ENCODE results near the gene OR5AN1.
A peak's percentile ranks its signal among the peaks of the same experiment; 100 is the strongest.
"Not testable (repeated sequence)": the region's sequence is repeated elsewhere in the genome, so short reads cannot be mapped to it uniquely, and the experiment has no call there.

OR5AN1 gene, protein sequence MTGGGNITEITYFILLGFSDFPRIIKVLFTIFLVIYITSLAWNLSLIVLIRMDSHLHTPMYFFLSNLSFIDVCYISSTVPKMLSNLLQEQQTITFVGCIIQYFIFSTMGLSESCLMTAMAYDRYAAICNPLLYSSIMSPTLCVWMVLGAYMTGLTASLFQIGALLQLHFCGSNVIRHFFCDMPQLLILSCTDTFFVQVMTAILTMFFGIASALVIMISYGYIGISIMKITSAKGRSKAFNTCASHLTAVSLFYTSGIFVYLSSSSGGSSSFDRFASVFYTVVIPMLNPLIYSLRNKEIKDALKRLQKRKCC

DNA sequence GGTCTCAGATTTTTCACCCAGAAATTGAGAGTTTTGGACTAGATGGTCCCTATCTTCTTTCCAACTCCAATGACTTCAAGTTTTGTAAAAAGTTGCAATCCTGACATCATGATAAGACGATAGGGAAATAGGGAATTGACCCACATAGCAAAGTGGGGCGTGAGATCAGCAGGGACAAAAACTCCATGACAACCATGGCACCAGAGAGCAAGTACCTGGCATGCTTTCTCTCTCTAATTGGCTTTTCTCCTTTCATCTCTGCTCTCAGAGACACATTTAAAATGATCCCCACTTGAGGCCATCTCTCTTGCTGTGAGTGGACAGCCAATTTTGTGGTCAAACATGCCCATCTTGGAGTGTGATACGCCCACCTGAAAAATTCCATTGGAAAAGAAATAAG is at the start of gene OR5AN1:
Gene OR5AN1, plus strand, starts transcription at position 301 of the 400 bp plus-strand sequence. CDS start 5,564 bp downstream, outside the sequence.
- FAIRE-seq (no peak), DNase-seq (ENCODE audit: insufficient read length, low spot score) (no peak)

DNA sequence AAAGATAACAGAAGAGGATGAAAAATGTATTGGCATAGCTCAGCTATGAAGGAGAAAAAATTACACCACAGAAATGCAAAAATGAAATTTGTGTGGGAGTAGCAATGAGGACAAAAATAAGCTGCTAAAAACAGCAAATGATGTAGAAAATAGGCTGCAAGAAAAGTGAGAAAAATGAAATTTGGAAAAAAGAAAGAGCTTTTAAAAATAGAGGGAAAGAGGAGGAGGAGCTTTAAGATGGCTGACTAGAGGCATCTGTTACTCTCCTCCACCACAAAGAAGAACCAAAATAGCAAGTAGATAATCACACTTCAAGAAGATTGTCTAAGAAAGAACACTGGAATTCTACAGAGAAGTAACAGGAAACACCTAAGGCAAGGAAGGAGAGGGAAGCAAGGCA is 23.7 kb upstream of the OR5AN1 start:
- peak; percentile 4 for FAIRE-seq
- DNase-seq (ENCODE audit: insufficient read length, low spot score) = no peak

DNA sequence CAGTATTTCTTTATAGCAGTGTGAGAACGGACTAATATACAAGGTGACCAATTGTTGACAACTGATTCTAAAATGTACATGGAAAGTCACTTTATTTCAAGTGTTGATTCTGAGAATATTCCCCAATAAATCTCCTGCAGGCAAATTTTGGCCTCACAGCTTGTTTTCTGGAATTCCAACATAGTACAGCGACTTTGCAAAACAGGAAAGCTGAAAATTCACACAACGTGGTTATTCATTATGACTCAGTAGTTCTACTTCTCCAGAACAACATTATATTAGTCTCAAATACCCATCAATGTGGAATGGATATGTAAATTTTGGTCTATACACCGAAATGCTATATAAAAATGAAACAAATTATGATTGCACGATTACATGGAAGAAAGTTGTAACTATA is 22.5 kb upstream of the OR5AN1 start:
- no peak for DNase-seq (ENCODE audit: insufficient read length, low spot score)
- FAIRE-seq = no peak

DNA sequence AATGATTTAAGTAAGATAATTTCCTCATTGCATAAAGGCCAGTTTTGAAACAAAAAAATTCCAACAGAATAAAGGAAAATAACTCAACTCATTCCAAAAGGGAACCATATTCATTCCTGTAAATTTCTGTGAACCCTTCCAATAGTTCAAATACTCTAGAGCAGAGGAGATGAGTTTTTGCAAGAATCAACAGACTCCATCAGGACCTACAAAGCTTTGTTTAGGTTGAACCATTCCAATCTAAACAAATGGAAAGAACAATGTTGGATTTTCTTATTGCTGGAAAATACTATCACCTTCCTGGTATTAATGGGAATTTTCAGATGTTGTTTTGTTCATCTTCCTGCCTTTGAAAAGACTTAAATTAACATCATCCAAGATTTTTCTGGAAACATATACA is 21.8 kb upstream of the OR5AN1 start:
- FAIRE-seq (no peak), DNase-seq (ENCODE audit: insufficient read length, low spot score) (no peak)

DNA sequence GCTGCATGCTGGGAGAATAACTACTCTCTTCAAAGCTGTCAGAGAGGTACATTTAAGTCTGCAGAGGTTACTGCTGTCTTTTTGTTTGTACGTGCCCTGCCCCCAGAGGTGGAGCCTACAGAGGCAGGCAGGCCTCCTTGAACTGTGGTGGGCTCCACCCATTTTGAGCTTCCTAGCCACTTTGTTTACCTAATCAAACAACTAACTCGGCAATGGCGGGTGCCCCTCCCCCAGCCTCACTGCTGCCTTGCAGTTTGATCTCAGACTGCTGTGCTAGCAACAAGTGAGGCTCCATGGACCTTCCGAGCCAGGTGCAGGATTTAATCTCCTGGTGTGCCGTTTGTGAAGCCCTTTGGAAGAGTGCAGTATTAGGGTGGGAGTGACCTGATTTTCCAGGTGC is 9.0 kb upstream of the OR5AN1 start:
- not testable (repeated sequence) for DNase-seq (ENCODE audit: insufficient read length, low spot score); FAIRE-seq

DNA sequence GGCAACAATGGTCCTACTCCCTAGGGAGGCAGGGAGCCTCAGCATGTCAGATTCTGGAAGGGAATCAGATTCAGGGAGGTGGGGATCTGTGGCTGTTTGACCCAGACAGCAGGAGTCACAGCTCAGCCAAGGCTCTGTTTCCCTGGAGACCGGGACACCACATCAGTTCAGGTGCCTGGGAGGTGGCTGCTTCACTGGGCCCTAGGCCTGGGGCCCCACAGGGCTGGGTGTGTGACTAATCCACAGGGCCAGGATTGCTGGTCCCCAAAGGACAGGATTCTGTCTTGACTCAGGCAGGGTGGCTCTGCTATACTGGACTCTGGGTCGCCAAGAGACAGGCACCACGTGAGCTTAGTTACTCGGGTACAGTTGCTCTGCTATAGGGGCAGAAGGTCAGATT is 3.5 kb upstream of the OR5AN1 start:
- no peak for FAIRE-seq

DNA sequence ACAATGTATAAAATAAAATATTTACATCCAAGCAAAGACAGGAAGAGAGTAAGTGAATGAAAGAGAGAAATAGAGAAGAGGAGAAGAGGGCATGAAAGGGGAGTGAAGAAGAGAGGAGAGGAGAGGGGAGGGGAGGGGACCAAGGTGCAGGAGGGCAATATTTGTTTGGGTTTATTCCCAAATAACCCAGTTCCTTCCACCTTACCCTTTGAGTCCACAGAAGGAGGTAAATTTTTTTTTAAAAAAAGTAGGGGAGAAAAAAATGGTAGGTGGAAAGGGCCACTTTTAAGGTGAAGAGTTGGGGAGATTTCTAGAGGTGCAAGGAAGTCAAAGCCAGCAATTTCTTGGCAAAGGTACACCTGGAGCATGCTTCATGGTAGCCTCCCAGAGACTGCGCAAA is 2.1 kb upstream of the OR5AN1 start:
- FAIRE-seq (no peak), DNase-seq (ENCODE audit: insufficient read length, low spot score) (no peak)

More for the DNA sequence above, 3.5 kb upstream of the OR5AN1 start:
- no peak for DNase-seq (ENCODE audit: insufficient read length, low spot score)

DNA sequence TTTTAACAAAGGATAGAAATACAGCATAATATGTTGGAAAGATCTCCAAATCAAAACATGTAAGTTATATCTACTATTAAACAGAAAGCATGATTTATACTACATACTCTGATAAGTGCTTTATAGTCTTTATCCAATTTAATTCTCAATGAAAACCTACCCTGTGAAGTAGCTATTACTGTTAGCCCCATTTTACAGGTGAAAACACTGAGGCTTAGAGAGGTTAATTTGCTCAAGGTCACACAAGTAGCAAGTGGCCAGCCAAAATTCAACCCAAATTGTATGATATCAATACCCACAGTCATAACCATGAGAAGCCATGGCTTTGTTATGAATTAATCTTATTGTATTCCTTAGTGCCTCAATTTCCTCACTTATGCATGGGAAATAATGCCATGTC is 675 bp upstream of the OR5AN1 start:
- DNase-seq (ENCODE audit: insufficient read length, low spot score) = no peak
- FAIRE-seq = no peak

DNA sequence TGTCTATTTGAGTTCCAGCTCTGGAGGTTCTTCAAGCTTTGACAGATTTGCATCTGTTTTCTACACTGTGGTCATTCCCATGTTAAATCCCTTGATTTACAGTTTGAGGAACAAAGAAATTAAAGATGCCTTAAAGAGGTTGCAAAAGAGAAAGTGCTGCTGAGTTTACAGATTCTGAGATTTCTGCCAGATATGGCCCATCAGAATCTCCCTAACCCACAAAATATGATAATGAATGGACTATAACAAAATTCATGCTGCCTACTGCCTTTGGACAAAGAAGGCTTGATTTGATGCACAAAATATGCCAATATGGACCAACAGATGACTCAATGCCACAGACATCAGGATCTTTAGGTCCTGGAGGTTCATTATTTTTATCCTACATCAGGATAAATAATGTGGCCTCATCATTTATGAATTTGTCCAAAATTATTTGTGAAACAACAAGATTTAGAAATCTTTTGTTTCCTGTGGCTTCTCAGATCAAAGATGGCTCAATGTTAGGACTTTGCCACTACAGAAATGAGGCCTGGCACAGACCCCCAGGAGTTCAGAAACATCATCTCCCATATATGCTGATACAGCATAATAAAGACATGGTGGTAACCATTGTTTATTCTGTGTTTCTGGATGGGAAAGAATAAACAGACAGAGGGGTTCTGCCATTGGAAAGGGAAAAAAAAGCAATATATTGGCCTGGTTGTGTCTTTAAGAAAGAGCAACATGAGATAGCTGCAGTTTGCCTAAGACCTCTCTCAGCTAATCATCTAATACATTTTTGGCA is 6.7 kb downstream of the OR5AN1 start:
- DNase-seq (ENCODE audit: insufficient read length, low spot score) (no peak), FAIRE-seq (no peak)

DNA sequence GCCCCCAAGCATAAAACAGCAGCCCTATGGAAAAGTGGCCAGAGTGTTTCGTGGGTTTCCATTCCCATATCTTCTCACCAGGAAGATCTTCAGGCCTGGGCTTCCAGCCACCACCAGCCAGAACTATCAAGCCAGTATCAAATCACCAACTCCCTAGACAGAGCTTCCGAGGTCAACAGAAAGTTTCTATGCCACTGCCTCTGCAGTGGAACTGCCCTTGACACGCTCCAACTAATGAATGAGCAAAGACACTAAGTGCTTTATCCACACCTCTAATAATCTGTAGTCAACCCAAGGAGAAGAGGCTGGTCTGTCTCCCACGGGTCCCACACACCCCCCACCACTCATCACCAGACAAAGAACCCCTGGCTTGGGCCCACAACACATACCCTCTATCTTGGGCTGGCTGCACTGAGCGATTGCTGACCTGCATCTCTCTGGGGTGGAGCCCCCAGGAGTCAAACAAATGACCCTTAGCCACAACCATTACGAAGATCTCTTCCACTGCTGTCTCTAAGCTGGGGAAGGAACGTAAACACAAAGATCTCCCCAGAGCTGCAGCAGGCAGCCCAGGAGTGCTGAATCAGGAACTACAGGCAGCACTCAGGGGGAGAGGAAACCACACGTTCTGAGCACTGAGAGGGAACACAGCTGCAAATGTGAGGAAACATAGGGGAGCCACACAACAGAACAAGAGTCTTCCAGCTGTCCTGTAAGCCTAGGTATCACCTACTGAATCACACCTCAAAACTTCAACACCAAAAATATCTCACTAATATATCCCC is 9.7 kb downstream of the OR5AN1 start:
- DNase-seq (ENCODE audit: insufficient read length, low spot score) (no peak), FAIRE-seq (no peak)

DNA sequence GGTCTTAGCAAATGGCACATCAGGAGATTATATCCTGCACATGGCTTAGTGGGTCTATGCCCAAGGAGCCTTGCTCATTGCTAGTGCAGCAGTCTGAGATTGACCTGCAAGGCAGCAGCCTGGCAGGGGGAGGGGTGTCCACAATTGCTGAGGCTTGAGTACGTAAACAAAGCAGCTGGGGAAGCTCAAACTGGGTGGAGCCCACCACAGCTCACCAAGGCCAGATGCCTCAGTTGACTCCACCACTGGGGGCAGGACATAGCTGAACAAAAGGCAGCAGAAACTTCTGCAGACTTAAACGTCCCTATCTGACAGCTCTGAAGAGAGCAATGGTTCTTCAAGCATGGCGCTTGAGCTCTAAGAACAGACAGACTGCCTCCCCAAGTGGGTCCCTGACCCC is 13.6 kb downstream of the OR5AN1 start:
- not testable (repeated sequence) for DNase-seq (ENCODE audit: insufficient read length, low spot score); FAIRE-seq

DNA sequence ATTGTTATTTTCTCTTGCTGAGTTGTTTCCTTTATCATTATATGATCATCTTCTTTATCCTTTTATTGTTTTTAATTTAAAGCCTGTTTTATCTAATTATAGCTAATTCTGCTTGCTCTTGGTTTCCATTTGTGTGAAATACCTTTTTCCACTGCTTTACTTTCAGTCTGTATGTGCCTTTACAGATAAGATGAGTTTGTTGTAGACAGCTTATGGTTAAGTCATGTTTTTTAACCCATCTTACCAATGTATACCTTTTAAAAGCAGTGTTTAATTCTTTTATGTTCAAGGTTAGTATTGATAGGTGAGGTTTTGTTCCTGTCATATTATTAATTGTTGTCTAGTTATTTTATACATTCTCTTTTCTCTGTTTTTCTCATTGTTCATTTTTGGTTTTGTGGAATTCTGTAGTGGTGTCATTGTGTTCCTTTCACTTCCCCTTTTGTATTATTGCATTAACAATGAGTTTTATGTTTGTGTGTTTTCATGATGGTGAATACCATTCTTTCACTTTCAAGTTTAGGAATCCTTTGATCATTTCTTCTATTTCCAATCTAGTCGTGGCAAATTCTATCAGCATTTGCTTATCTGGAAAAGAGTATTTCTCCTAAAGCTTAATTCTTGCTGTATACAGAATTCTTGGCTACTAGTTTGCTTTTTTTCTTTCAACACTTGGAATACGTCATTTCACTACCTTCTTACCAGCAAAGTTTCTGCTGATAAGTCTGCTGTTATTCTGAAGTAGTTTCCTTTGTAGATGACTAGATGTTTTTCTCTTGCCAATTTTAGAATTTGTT is 21.8 kb downstream of the OR5AN1 start:
- DNase-seq (ENCODE audit: insufficient read length, low spot score) (no peak), FAIRE-seq (peak; percentile 89)

DNA sequence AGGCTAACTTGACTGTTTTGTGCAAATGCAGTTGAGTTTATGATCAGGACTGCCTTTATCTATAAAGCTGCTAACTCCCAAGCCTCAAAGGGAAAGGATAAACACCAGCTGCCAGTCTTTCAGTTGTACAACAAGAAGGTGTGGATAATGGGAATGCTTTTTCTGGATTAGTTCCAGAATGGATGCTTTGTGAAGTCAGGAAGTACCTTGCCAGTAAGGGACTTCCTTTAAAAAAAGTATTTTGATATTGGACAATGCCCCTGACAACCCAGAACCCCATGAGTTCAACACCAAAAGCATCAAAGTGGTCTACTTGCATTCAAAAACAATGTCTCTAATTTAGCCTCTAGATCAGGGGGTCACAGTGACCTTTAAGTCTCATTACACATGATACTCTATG is 35.5 kb downstream of the OR5AN1 start:
- no peak for DNase-seq (ENCODE audit: insufficient read length, low spot score)
- no peak for FAIRE-seq

DNA sequence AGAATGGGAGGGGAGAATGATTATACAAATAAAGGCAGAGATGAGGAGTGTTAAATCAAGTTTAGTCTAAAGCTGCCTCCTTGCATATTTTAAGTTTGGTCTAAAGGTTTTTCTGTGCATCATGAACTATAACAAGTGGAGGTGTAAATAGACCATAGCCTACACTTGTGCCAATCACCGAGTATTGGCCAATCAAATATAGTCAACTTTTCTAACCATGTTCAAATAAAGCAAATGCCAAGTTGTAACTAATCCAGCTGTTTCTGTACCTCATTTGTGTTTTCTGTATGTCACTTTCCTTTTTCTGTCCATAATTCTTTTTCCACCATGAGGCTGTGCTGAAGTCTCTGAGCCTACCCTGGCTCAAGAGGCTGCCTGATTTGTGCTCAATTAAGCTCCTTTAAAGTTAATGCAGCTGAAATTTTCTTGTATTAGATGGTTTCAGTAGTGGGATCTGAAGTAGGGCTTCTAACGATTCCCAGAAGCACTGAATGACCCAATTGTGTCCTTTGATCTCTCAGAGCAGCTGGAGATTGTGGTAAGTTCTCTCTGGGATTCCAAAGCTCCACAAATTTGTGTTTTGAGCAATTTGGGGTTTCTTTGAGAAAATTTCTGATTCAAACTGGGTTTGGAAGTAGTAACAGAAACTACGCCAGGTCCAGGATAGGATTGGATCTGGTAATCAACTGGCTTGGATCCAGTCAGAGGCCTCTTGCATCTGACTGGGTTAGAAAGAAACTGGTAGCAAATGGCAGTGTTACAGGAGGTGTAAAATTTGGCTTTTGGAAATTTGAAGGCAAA is 42.0 kb downstream of the OR5AN1 start:
- no peak for DNase-seq (ENCODE audit: insufficient read length, low spot score)

DNA sequence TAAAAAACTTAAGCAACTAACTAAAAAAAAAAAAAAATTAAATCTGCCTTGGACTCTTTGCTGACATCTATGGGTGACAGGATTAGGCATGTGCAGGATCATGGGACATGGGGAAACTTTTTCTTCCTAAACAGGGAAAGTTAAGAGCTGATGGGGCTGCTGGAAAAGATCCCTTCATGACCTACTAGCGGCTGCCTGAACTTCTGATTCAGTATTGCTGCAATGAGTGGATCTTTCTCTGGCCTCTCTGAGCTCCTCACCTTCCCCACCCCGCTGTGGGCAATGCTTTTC is 42.5 kb downstream of the OR5AN1 start:
- FAIRE-seq = no peak
- no peak for DNase-seq (ENCODE audit: insufficient read length, low spot score)

More for the DNA sequence above, 42.0 kb downstream of the OR5AN1 start:
- FAIRE-seq = no peak

DNA sequence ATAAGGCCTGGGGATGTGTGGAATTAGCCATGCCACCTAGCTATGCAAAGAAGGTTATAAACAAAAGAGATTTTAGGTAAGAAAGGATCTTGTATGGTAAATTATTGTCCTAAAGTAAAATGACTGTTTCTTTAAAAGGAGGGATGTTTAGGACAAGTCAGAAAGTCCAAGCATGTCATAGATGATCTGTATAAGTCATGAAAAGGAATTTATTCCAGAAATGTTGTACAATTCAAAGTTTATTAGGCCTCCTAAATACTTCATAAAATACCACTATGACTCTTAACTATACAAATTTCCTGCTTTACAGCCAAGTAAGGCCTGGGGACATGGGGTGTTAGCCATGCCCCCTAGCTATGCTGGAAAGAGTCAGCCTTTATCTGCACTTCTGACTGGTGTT is 44.9 kb downstream of the OR5AN1 start:
- FAIRE-seq (no peak), DNase-seq (ENCODE audit: insufficient read length, low spot score) (no peak)

DNA sequence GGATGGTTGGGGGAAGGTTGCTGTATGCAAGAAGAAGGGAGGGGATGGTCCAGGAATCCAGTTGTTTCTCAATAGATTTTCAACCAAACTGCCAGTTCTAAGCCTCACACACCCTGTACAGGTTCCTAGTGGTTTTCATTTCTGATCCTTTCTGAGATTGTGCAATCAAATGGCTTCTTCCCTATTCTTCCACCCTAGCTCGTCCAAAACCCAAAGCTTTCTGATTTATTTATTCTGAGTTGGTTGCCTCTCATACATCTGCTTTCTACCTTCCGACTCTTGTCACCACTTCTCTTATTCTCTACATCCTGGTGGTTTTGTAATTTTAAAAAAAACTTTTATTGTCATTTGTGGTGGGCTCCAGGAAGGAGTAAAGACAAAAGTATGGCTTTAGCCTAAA is 55.0 kb downstream of the OR5AN1 start:
- DNase-seq (ENCODE audit: insufficient read length, low spot score) (no peak), FAIRE-seq (no peak)

DNA sequence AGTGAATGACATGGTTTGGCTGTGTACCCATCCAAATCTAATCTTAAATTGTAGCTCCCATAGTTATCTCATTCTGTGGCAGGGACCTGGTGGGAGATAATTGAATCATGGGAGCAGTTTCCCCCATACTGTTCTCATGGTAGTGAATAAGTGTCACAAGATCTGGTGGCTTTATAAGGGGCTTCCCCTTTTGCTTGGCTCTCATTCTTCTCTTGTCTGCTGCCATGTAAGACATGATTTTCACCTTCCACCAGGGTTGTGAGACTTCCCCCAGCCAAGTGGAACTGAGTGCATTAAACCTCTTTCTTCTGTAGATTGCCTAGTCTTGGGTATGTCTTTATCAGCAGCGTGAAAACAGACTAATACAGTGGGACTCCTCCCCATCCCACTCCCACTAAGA is 56.4 kb downstream of the OR5AN1 start:
- DNase-seq (ENCODE audit: insufficient read length, low spot score) (no peak), FAIRE-seq (no peak)

DNA sequence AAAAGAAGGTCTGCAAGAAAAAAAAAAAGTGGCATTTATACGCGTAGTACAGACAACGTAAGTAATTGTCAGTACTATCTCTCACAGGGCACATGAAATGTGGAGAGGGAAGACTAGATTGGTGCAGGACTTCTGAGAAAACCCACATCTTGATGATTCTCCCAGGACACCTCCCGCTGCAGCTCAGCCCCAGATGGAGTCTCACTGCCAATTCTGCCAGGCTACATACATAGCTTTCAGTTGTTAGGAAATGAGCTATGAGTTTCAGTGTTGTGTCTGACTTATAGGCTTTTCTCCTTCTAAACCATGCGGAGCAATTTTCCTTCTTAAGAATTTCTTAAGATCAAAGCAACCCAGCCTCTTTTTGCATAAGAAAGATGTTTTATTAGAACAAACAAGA is 57.9 kb downstream of the OR5AN1 start:
- DNase-seq (ENCODE audit: insufficient read length, low spot score) (no peak), FAIRE-seq (no peak)

DNA sequence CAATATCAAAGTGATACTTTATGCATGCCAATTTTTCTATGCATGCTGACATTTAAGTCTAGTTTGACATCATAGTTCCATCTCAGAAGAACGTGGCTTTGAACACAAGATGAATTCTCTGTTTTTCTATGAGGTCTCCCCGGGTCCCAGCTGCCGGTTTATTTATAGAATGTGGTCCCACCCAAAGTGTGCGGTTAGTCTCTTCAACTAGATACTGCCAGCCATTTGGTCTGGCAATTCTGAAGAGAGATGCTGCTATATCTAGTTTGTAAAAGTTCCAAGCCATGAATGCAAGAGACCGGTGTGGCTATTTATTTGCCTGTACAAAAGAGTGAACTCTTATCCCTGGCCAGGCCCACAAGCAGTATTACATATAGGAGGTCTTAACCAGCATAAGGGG is 58.3 kb downstream of the OR5AN1 start:
- DNase-seq (ENCODE audit: insufficient read length, low spot score) (no peak), FAIRE-seq (no peak)

All from GM19239 (cell line).